ENCODE measurements around the gene ABCC3.

The ABCC3 gene

DNA sequence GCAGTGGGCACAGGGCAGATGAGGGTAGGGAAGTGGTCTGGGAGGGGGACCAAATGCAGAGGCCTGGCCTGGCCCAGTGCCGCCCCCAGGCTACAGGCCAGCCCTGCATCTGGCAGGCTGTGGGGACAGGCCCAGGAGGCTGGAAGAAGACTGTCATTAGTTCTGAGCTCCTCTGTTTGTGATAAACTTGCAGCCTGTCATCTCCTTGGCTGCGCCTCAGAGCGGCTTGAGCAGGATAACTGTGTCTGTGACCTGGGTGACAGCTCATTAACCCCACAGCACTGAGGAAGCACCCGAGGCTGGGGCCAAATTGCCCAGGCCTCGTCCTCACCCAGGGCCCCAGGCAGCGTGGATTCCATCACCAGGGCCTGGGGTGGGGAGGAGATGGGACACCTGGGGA, 23.9 kb downstream of the ABCC3 start:
- H3K4me3 ChIP-seq (ENCODE audit: low read depth, low read length): no peak overlapping the region
- no peak for TF ChIP-seq CTCF (IDR thresholded peaks at IDR 0.05; ENCODE audit: borderline replicate concordance, insufficient read depth, low read depth, low read length)

- TF ChIP-seq CTCF (IDR thresholded peaks at IDR 0.05; ENCODE audit: borderline replicate concordance, insufficient read depth, low read depth, low read length): no peak
- no peak overlapping the region for H3K4me3 ChIP-seq (ENCODE audit: low read depth, low read length)
Measured at GRCh38 chr17:50659179-50659578, 24.5 kb downstream of the ABCC3 start.

- no peak overlapping the region for H3K4me3 ChIP-seq (ENCODE audit: low read depth, low read length)
- no peak for TF ChIP-seq CTCF (IDR thresholded peaks at IDR 0.05; ENCODE audit: borderline replicate concordance, insufficient read depth, low read depth, low read length)
Measured at GRCh38 chr17:50660042-50660886, 25.6 kb downstream of the ABCC3 start.

DNA sequence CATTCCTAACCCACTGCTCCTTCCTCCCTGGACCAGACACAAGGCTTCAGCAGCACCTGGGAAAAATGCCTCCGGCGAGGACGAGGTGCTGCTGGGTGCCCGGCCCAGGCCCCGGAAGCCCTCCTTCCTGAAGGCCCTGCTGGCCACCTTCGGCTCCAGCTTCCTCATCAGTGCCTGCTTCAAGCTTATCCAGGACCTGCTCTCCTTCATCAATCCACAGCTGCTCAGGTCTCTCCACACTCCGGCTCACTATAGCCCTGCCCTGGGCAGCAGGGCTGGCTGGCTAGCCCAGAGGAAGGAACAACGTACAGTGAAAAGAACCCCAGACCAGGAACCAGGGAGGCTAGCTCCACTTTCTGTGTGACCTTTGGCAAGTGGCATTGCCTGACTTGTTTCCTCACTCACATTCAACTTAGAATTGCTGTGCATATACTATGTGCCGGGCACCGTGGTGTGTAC, 26.2 kb downstream of the ABCC3 start:
- H3K4me3 ChIP-seq (ENCODE audit: low read depth, low read length): no peak overlapping the region
- TF ChIP-seq CTCF (IDR thresholded peaks at IDR 0.05; ENCODE audit: borderline replicate concordance, insufficient read depth, low read depth, low read length): no peak

- no peak overlapping the region for H3K4me3 ChIP-seq (ENCODE audit: low read depth, low read length)
Measured at GRCh38 chr17:50661348-50661747, 26.7 kb downstream of the ABCC3 start.

GRCh38 chr17:50661795-50662391, 27.2 kb downstream of the ABCC3 start:
- TF ChIP-seq CTCF (IDR thresholded peaks at IDR 0.05; ENCODE audit: borderline replicate concordance, insufficient read depth, low read depth, low read length): no peak
- H3K4me3 ChIP-seq (ENCODE audit: low read depth, low read length): no peak overlapping the region

More at GRCh38 chr17:50661348-50661747, 26.7 kb downstream of the ABCC3 start:
- no peak for TF ChIP-seq CTCF (IDR thresholded peaks at IDR 0.05; ENCODE audit: borderline replicate concordance, insufficient read depth, low read depth, low read length)

All from GM12875 (cell line).